Testis (tissue), 3 donors: ENCODE measurements around the gene DEDD. TPM values are rescaled to one million over a fixed set of nuclear protein-coding genes. Genes with fewer than 3 reads are reported as not detected.

Source experiments
- DNase-seq: peaks from one replicate; pipeline ENCODE4 v3.0.0-alpha.2; 2019
- H3K27ac ChIP-seq, 2 donors: fragments of 200-600 bp; sonication (generic); one replicate each; pipeline ENCODE4 v1.5.1; 2019
- H3K27me3 ChIP-seq: fragments of 200-600 bp; sonication (generic); one replicate; pipeline ENCODE4 v1.5.1; 2019
- H3K36me3 ChIP-seq: fragments of 200-600 bp; sonication (generic); one replicate; pipeline ENCODE4 v1.5.1; 2017; ENCODE audit warnings: low read depth; ENCODE audit errors: missing control alignments
- H3K4me1 ChIP-seq: fragments of 200-600 bp; sonication (generic); one replicate; pipeline ENCODE4 v1.5.1; 2019
- H3K4me3 ChIP-seq, 2 donors: fragments of 200-600 bp; sonication (generic); one replicate each; pipeline ENCODE4 v1.5.1; 2017 to 2019
- H3K9me3 ChIP-seq: fragments of 200-600 bp; sonication (generic); one replicate; pipeline ENCODE4 v1.5.1; 2017
- CTCF ChIP-seq, 3 experiments: fragments of 450-650 bp in 2 of 3; fragments of 200-600 bp in 1 of 3; sonication (generic) in 1 of 3; IDR thresholded peaks; one replicate each; pipeline ENCODE4 v1.5.1; 2016 to 2019; ENCODE audit warnings: antibody characterized with exemption in 3 of 3, mild to moderate bottlenecking in 2 of 3, moderate library complexity in 1 of 3
- POLR2A ChIP-seq: fragments of 450-650 bp; IDR thresholded peaks from one replicate; pipeline ENCODE4 v1.6.1; 2017; ENCODE audit warnings: antibody characterized with exemption, mild to moderate bottlenecking, moderate library complexity
- WGBS, 2 donors: methylation state at CpG; one replicate each; pipeline ENCODE4 v1.1.5; 2018; 5-methylcytosine and 5-hydroxymethylcytosine counted together
- intact Hi-C: fragments of 100-400 bp; cut with DNase I; formaldehyde crosslinking; loops from one replicate; pipeline ENCODE4 v1.15.1; 2023; ENCODE audit warnings: low total_unique reads
- polyA plus RNA-seq: library from polyadenylated mRNA; stranded (reverse); fragments of 350-450 nt; fragmentation: Illumina TruSeq; extraction: RNeasy Lipid Tissue Mini Kit (QIAGEN cat#74804); gene quantifications from one replicate; pipeline ENCODE4 v1.2.3, GENCODE V29; 2014; ENCODE audit warnings: low read depth, low replicate concordance; ENCODE audit not compliant: insufficient read depth
- total RNA-seq, 2 donors: library from RNA; depleted of rRNA; stranded (reverse); fragments of >200 nt; gene quantifications; one replicate each; pipeline ENCODE4 v1.2.3, GENCODE V29; 2016

DEDD gene
- total and polyA plus RNA-seq, 3 donors from 2014 or later = 53.8 to 92.7 (median 54.0) TPM

GRCh38 chr1:161127649-161128048, 4.8 kb downstream of the DEDD start:
- Histone ChIP-seq H3K4me1 (peaks cover 9% of the 10 kb centered on the region), H3K9me3 (no peaks in the 10 kb centered on the region), H3K27ac (no peak overlapping the region), H3K36me3 (no peaks in the 10 kb centered on the region), H3K27me3 (no peaks in the 10 kb centered on the region), H3K4me3 (no peak overlapping the region)
- intact Hi-C loops = no loop called here
- 86 to 94% methylated on average over 2 of the region's 2 CpGs for WGBS, 2 donors
- TF ChIP-seq CTCF (IDR thresholded peaks at IDR 0.05) (no peak), POLR2A (no peak)
- DNase-seq = no peak

- H3K9me3 ChIP-seq = no peaks in the 10 kb centered on the region
- 75 to 84% methylated on average over 6 of the region's 6 CpGs for WGBS, 2 donors
- no peak overlapping the region for H3K4me3 ChIP-seq
- DNase-seq = no peak
- H3K36me3 ChIP-seq = no peaks in the 10 kb centered on the region
- H3K27ac ChIP-seq = no peak overlapping the region
- TF ChIP-seq POLR2A (no peak), CTCF (IDR thresholded peaks at IDR 0.05) (no peak)
- no peaks in the 10 kb centered on the region for H3K27me3 ChIP-seq
- peaks cover 14% of the 10 kb centered on the region for H3K4me1 ChIP-seq
- intact Hi-C loops = no loop called here
These were observed 9.5 kb downstream of the DEDD start for GRCh38 chr1:161122967-161123366.

- 68 to 73% methylated on average over 4 of the region's 4 CpGs for WGBS, 2 donors
- no peaks in the 10 kb centered on the region for H3K9me3 ChIP-seq
- intact Hi-C loops = no loop called here
- H3K4me1 ChIP-seq = peaks cover 19% of the 10 kb centered on the region
- H3K4me3 ChIP-seq = no peak overlapping the region
- no peak overlapping the region for H3K27ac ChIP-seq
- H3K27me3 ChIP-seq = no peaks in the 10 kb centered on the region
- no peak for DNase-seq
- TF ChIP-seq POLR2A (no peak), CTCF (IDR thresholded peaks at IDR 0.05) (no peak)
- no peaks in the 10 kb centered on the region for H3K36me3 ChIP-seq
These were observed 10.6 kb downstream of the DEDD start for GRCh38 chr1:161121834-161122233.

- WGBS, 2 donors = 85 to 87% methylated on average over 3 of the region's 3 CpGs
- Histone ChIP-seq H3K4me3 (no peak overlapping the region), H3K4me1 (peaks cover 26% of the 10 kb centered on the region), H3K27me3 (no peaks in the 10 kb centered on the region), H3K9me3 (no peaks in the 10 kb centered on the region), H3K36me3 (no peaks in the 10 kb centered on the region), H3K27ac (no peak overlapping the region)
- intact Hi-C loops = no loop called here
- TF ChIP-seq POLR2A (no peak), CTCF (IDR thresholded peaks at IDR 0.05) (no peak)
- no peak for DNase-seq
These were observed 11.3 kb downstream of the DEDD start for GRCh38 chr1:161121042-161121650.
